Heart left ventricle (tissue), 16 donors: ENCODE data around the gene SUCO. TPM values are rescaled to one million over a fixed set of nuclear protein-coding genes. Genes with fewer than 3 reads are reported as not detected.

Experiments used
- ATAC-seq, 4 donors: fragments of 200-7000 bp; cut with Tn5 transposase; one replicate each; pipeline ENCODE4 v1.9.1; 2020 to 2022; ENCODE audit warnings: moderate library complexity in 4 of 4, mild to moderate bottlenecking in 3 of 4, moderate number of reproducible peaks in 1 of 4
- DNase-seq, 5 donors: peaks; one replicate each; pipeline ENCODE4 v3.0.0-alpha.2; 2020
- H3K27ac ChIP-seq, 12 donors: fragments of 200-600 bp; sonication (generic) in 4 of 12; one replicate each; pipeline versions ENCODE4 v1.5.0 to v1.8.0; 2016 to 2022; ENCODE audit warnings: mild to moderate bottlenecking in 2 of 12
- H3K27me3 ChIP-seq, 9 donors: fragments of 200-600 bp; sonication (generic) in 2 of 9; one replicate each; pipeline versions ENCODE4 v1.5.1 to v1.8.0; 2016 to 2022; ENCODE audit warnings: mild to moderate bottlenecking in 3 of 9
- H3K36me3 ChIP-seq, 9 donors: fragments of 200-600 bp; sonication (generic) in 2 of 9; one replicate each; pipeline versions ENCODE4 v1.5.0 to v1.8.0; 2018 to 2022; ENCODE audit warnings: mild to moderate bottlenecking in 2 of 9
- H3K4me1 ChIP-seq, 12 donors: fragments of 200-600 bp; sonication (generic) in 4 of 12; one replicate each; pipeline versions ENCODE4 v1.5.0 to v1.8.0; 2016 to 2022; ENCODE audit warnings: mild to moderate bottlenecking in 3 of 12
- H3K4me3 ChIP-seq, 12 donors: fragments of 200-600 bp; sonication (generic) in 4 of 12; one replicate each; pipeline versions ENCODE4 v1.5.0 to v1.8.0; 2017 to 2022; ENCODE audit warnings: mild to moderate bottlenecking in 9 of 12, moderate library complexity in 4 of 12
- H3K9me3 ChIP-seq, 12 donors: fragments of 200-600 bp; sonication (generic) in 4 of 12; one replicate each; pipeline versions ENCODE4 v1.5.0 to v1.8.0; 2016 to 2022; ENCODE audit warnings: mild to moderate bottlenecking in 1 of 12
- POLR2A ChIP-seq, 2 donors: fragments of 450-650 bp; IDR thresholded peaks; one replicate each; pipeline ENCODE4 v1.6.1; 2017; ENCODE audit warnings: antibody characterized with exemption in 2 of 2, mild to moderate bottlenecking in 2 of 2, moderate library complexity in 2 of 2
- WGBS, 4 donors: extraction: QIAGEN DNeasy Blood & Tissue Kit in 2 of 4; methylation state at CpG; one replicate each; pipeline versions ENCODE4 v1.1.5 to v1.1.7; 2013 to 2018; 5-methylcytosine and 5-hydroxymethylcytosine counted together
- intact Hi-C, 10 donors: fragments of 100-400 bp; cut with DNase I; formaldehyde crosslinking; loops; one replicate each; pipeline versions ENCODE4 v1.11.1 to v1.14.2; 2022
- polyA plus RNA-seq, 2 donors: library from polyadenylated mRNA; stranded (reverse); fragments of 200-250 nt; gene quantifications; one replicate each; pipeline ENCODE4 v1.2.3, GENCODE V29; 2013
- total RNA-seq, 9 donors: library from RNA; depleted of rRNA in 2 of 9; stranded (reverse); fragments of >200 nt in 2 of 9; fragmentation: NEBNext Ultra II Directional in 3 of 9; extraction: Animal tissue kit (Norgen Biotek cat#: 25700) in 3 of 9; gene quantifications; one replicate each; pipeline versions ENCODE4 v1.1.0 to v1.2.4, GENCODE V29; 2016 to 2023
- TF ChIP-seq, protein P1 (sequence below), 12 donors: fragments of 200-600 bp; sonication (generic) in 4 of 12; IDR thresholded peaks; one replicate each; pipeline versions ENCODE4 v1.5.0 to v1.8.0; 2018 to 2022; ENCODE audit warnings: antibody characterized with exemption in 12 of 12, mild to moderate bottlenecking in 5 of 12
- donor health status: ischemic (EF 13 %, LVEDD 7.1; RV severe dilation, severe dysfunction).
- donor health status: healthy with polysubstance abuse.
- donor health status: DM: no; HTN: yes; CAD: no.
- donor health status: DM: no; HTN: no; CAD: no.
- donor health status: ischemic (EF 25% LVEDD 6.9; RV normal size, moderate dysfunction).
- donor health status: ischemic (EF 25% LVEDD 5.7; RV mildly dilated, moderate dysfunction).
- donor health status: healthy.
- donor health status: DM: yes; HTN: yes; CAD: no.
- donor health status: ischemic (EF 35%, LVEDD 5.7; RV mildly dilated, moderate dysfunction).
- donor health status: nonischemic (EF 11% LVEDD 7.7; RV severe dilation, severe dysfunction).
- donor health status: DM: yes; HTN: yes; CAD: no.
- donor health status: PGD.
- donor health status: ischemic (EF 29% LVEDD 5.4; RV normal size, mild dysfunction).
- donor health status: nonischemic (EF 23%, LVEDD 6.1; RV moderate dilation, normal function).

The SUCO gene
- total and polyA plus RNA-seq, 11 donors: 6.7 to 33.4 (median 23.7) TPM

GRCh38 chr1:172529304-172529703, 3.6 kb upstream of the SUCO start:
- peaks cover 0 to 15% (median 12%) of the 10 kb centered on the region in 12 donors for H3K4me1 ChIP-seq
- ATAC-seq: no peak
- intact Hi-C loops: no loop called here

DNA sequence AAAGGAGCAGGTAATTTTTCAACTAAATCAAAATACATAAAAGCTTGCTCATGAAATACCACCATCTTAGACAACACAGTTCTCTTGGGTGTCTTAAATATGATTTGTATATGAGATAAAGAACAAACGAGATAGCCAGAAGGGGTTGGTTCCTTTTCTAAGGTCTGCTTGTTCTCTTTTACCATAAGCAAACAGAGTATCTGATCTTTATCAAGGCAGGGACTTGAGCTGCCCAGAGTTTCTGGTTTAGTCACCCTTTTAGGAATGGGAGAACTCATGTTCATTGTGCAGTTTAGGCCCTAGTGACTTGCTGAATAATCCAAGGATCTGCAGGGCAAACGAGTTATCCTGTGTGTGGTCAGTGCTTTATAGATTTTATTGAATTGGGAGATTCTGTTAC, 3.0 kb upstream of the SUCO start:
- Histone ChIP-seq H3K4me1 (peaks cover 0 to 22% (median 19%) of the 10 kb centered on the region in 12 donors), H3K27ac (no peak overlapping the region), H3K9me3 (no peaks in the 10 kb centered on the region), H3K36me3 (no peaks in the 10 kb centered on the region), H3K27me3 (no peaks in the 10 kb centered on the region), H3K4me3 (no peak overlapping the region)
- intact Hi-C loops: loop anchor here in 6 of 10 donors (5.0 to 10.0 kb wide), 3 partner anchors 75 to 873 kb away; no protein-coding TSS in a partner anchor
- 55 to 69% (median 59%) methylated on average over 2 of the region's 2 CpGs for WGBS, 4 donors
- no peak for TF ChIP-seq POLR2A (IDR thresholded peaks at IDR 0.05)
- TF ChIP-seq, protein P1, sequence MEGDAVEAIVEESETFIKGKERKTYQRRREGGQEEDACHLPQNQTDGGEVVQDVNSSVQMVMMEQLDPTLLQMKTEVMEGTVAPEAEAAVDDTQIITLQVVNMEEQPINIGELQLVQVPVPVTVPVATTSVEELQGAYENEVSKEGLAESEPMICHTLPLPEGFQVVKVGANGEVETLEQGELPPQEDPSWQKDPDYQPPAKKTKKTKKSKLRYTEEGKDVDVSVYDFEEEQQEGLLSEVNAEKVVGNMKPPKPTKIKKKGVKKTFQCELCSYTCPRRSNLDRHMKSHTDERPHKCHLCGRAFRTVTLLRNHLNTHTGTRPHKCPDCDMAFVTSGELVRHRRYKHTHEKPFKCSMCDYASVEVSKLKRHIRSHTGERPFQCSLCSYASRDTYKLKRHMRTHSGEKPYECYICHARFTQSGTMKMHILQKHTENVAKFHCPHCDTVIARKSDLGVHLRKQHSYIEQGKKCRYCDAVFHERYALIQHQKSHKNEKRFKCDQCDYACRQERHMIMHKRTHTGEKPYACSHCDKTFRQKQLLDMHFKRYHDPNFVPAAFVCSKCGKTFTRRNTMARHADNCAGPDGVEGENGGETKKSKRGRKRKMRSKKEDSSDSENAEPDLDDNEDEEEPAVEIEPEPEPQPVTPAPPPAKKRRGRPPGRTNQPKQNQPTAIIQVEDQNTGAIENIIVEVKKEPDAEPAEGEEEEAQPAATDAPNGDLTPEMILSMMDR (IDR thresholded peaks at IDR 0.05): no peak
- no peak for DNase-seq
- ATAC-seq: no peak

More at GRCh38 chr1:172529304-172529703, 3.6 kb upstream of the SUCO start:
- H3K36me3 ChIP-seq: no peaks in the 10 kb centered on the region
- no peak overlapping the region for H3K27ac ChIP-seq
- TF ChIP-seq, protein P1 (IDR thresholded peaks at IDR 0.05): no peak
- no peak for TF ChIP-seq POLR2A (IDR thresholded peaks at IDR 0.05)
- no peaks in the 10 kb centered on the region for H3K27me3 ChIP-seq
- DNase-seq: no peak
- no peaks in the 10 kb centered on the region for H3K9me3 ChIP-seq
- WGBS, 4 donors: 80 to 87% (median 83%) methylated on average over 4 of the region's 4 CpGs
- no peak overlapping the region for H3K4me3 ChIP-seq

DNA sequence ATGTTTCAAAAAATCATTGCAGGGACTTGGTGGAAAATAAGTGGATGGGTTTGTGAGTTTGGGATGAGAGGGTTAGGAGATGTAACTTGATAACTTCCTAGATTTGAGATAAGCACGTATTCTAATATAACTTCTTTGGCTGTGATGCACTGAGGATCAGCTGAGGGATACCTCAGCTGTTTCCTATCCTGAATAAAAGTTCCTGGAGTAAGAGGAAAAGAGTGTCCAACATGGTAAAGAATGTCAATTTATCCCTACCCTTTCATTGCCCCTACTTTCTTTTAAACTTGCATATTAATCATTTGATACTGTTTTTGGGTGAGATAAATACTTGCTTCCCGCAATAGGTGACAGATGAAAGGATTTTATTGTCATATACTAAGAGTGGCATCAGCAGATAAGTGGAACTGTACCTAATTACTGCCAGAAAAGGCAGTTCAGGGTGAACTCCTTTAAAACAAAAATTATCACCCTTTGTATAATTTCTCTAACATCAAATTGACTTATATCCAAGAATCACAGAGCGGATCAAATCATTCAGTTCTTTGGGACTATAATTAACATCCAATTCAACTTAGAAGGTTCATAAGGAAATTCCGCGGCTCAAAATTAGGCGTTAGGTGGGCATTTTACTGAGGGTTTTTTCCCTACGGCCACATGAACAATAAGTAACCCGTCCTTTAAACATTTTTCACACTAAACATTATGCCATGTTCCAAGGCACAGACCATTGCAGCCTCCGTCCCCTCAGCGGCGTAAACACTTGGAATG, 1.4 kb upstream of the SUCO start:
- H3K27me3 ChIP-seq: no peaks in the 10 kb centered on the region
- intact Hi-C loops: loop anchor here in 8 of 10 donors (2.0 to 10.0 kb wide), 6 partner anchors 77 to 874 kb away; partner anchors contain the start of gene METTL13 (in 1 of the 8)
- H3K4me3 ChIP-seq: peak overlapping the region; percentile 54 to 93 (median 80)
- WGBS, 4 donors: 2 to 5% (median 3%) methylated on average over 11 of the region's 11 CpGs
- ATAC-seq (no peak), DNase-seq (no peak)
- H3K36me3 ChIP-seq: no peaks in the 10 kb centered on the region
- no peaks in the 10 kb centered on the region for H3K9me3 ChIP-seq
- peak overlapping the region; percentile 88 to 99 (median 96) for H3K27ac ChIP-seq
- peaks cover 0 to 38% (median 27%) of the 10 kb centered on the region in 12 donors for H3K4me1 ChIP-seq
- TF ChIP-seq POLR2A (IDR thresholded peaks at IDR 0.05): no peak
- TF ChIP-seq, protein P1 (IDR thresholded peaks at IDR 0.05): no peak

GRCh38 chr1:172532183-172532699, 709 bp upstream of the SUCO start:
- H3K9me3 ChIP-seq: no peaks in the 10 kb centered on the region
- WGBS, 4 donors: 0% methylated on average over 18 of the region's 18 CpGs
- intact Hi-C loops: loop anchor here in 8 of 10 donors (2.0 to 10.0 kb wide), 6 partner anchors 77 to 875 kb away; partner anchors contain the start of gene METTL13 (in 1 of the 8)
- no peaks in the 10 kb centered on the region for H3K27me3 ChIP-seq
- H3K27ac ChIP-seq: peak overlapping the region; percentile 88 to 99 (median 96)
- TF ChIP-seq, protein P1 (IDR thresholded peaks at IDR 0.05): no peak
- TF ChIP-seq POLR2A (IDR thresholded peaks at IDR 0.05): peak in 1 of 2 donors; percentile 78
- H3K4me1 ChIP-seq: peaks cover 0 to 42% (median 27%) of the 10 kb centered on the region in 12 donors
- H3K36me3 ChIP-seq: no peaks in the 10 kb centered on the region
- ATAC-seq: peak; percentile 88 to 94 (median 90)
- DNase-seq: peak; percentile 74 to 94 (median 90)
- H3K4me3 ChIP-seq: peak overlapping the region; percentile 54 to 93 (median 80)
